NCI-H526 treated with DMSO at 0.1 percent for 48 hours (cell line): ENCODE results near the gene TOPORS.
"Not testable (repeated sequence)": the region's sequence is repeated elsewhere in the genome, so short reads cannot be mapped to it uniquely, and the experiment has no call there.

Source experiments
- DNase-seq: peaks from one replicate; lab custom pipeline; 2025; lab: John Stamatoyannopoulos, UW

The TOPORS gene

DNA sequence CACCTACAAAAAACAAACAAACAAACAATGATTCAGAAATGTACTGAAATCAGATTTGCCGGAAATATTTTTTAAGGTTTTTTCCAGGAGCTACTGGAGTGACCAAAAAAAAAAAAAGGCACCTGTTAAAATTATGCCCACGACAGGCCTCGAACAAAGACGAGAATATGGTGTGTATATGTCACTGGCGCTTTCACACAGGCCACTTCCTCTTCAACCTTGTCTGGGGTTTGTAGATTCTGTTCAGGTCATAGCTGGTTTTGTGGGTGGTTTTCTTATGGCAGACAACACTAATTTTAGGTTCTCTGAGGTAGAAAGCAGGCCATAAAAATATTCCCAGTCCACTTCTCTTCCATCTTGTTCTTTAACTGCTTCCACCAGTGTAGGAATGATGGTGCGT lies 13.6 kb upstream of the TOPORS start:
- DNase-seq, result no peak

DNA sequence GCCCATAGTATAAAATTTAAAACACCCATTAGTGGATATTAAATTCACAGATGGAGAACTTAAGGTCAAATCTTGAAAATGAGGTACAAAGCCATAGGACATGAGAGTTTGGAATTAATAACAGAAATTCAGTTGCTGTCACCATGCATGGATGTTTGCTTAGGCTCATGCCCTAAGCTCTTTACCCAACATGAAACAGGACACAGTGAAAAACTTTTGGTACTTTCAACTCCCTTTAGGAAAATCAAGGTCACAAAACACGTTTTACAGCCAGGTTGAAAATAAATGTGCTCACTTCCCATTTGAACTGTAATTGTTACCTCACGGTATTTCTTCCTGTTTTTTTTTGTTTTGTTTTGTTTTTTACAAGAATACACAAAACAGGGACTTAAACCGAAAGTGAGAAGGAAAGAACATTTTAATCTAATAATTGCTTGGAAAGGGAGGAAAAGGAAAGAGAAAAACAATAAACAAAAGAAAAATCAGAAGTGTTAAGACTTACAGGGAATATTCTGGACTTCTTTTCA lies 6.1 kb upstream of the TOPORS start:
- DNase-seq, result no peak

DNA sequence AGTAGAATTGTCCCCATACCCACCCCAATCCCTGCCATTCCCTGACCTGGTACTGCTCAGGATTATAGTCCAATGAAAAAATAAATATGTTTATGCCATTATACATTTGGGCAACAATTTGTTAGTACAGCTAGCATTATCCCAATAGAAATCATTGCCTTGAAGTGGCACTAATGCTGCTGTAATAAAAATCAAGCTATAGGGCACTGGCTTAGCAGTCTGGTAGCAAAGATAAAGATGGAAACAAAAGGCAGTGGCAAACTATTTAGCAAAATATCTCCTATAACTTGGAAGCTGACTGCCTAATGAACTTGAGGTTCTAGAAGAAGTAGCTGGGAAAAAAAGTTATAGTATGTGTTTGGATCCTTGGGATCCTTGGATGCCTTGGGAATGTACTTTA lies 2.2 kb upstream of the TOPORS start:
- DNase-seq, result no peak

- no peak for DNase-seq
These were observed 1.7 kb upstream of the TOPORS start for GRCh38 chr9:32554107-32554506.

GRCh38 chr9:32551276-32552051 lies 922 bp downstream of the TOPORS start:
- DNase-seq, result peak; percentile 29

DNA sequence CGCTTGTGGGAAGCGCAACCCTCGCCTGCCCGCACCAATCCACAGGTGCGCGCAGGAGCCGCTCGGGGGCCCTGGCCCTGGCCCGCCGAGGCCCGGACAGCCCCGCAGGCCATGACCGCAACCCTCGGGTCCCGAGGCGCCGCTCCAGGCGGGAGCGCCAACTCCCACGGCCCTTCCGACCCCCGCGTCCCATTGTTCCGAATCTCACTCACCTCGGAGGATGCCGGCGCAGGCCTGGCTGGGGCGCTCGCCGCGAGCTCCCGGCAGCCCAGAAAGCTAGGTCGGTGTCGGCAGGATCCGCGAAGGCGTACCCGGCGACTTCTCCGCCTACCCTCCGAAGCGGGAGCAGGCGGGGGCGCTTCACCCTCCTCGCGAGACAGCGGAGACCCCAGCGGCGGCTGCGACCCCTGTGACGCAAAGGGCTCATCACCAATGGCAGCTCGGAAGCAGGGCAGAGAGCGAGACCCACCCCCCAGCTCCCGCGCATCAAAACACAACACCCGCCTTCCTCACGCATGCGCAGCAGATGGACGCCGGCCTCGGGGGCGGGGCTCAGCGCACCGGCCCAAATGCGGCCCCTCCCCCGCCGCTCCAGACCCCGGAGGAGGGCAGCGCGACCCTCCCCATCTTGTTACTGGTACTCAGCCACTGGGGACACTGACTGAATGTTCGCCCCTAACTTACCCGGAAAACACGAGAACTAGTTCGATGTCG lies 1.7 kb downstream of the TOPORS start:
- peak; percentile 88 for DNase-seq

DNA sequence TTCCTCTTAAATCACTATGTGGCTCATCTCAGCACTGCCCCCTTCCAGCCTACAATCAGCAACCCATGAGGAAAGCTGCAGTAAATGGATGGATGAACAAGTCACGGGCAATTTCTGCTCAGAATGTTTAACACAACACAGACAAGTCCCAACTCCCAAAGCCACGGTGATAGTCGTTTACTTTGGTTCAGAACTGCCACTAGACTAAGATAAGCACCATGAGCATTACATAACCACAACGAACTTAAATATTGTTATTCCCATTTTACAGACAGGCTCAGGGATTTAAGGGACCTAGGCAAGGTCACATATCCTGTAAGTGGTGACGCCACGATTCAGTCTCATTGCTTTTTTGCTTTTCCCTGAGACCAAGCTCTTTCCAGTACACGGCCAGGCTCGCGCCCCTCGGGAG lies 2.2 kb downstream of the TOPORS start:
- no peak for DNase-seq

GRCh38 chr9:32548213-32548612 lies 4.2 kb downstream of the TOPORS start:
- not testable (repeated sequence) for DNase-seq

DNA sequence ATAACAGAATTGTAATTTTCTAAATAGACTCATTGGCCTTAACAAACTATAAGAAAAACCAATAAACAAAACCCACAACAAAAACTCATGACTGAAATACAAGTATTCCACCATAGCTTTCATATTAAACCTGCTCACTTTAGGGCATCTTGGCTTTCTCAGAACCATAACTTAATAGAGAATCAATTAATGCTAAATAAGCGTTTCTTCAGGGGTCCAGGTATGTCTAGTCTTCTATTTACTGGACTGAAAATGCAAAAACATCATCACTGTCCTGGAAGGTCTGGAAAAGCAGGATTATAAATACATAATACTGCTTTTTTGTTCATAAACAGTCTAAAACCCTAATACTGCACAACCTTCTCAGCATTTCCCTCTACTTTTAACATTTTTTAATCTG lies 6.5 kb downstream of the TOPORS start:
- DNase-seq, result no peak

GRCh38 chr9:32543047-32543446 lies 9.3 kb downstream of the TOPORS start:
- DNase-seq, result no peak

DNA sequence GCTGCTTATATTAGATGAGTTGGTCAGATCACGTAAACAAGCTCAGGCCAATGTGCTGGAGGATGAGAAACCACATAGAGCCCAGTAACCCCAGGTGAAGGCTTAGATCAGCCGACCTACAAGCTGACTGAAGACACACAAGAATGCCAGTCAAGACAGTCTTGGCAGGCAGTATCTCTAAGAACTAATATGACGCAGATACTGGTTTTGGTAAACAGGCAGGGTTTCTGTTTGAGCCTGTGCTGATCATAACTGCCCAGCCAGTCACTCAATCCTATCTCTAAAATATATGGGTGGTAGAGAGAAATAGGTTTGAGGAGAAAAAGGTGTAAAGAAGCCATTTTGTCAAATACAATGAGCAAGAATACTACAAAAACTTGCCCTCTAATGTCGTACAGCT lies 18.6 kb downstream of the TOPORS start:
- DNase-seq, result no peak

- DNase-seq, result no peak
These were observed 19.1 kb downstream of the TOPORS start for GRCh38 chr9:32533336-32533735.

DNA sequence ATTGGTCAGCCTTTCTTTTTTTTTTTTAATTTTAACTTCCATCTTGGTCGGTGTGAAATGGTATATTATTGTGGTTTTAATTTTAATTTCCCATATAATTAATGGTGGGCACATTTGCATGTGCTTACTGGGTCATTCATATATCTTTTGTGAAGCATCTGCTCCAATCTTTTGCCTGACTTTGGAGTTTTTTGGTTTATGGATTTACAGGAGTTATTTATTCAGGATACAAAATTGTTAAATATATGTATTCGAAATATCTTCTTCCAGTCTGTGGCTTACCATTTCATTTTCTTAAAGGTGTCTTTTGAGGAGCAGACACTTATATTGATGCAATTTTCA lies 25.7 kb downstream of the TOPORS start:
- DNase-seq, result no peak

GRCh38 chr9:32526041-32526706 lies 26.2 kb downstream of the TOPORS start, which contains the start of gene RIGI:
Gene RIGI (minus strand): TSS chr9:32526196. CDS start chr9:32526166, 30 bp downstream.
- peak; percentile 97 for DNase-seq

DNA sequence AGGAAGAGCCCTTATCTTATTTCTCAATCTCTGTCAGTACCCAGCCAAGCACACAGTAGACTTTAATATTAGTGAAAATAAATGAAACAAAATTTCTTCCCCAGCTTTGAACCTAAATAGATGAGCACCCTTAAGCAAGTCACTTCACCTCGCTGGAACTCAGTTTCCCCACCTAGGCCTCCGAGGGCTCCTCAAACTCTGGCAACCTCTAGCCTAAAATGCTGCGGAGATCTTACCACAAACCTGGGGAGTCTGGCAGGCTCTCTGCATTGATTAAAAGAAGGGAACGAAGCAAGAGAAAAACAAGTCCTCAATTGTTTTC lies 26.7 kb downstream of the TOPORS start:
- no peak for DNase-seq

- peak; percentile 82 for DNase-seq
These were observed 27.3 kb downstream of the TOPORS start for GRCh38 chr9:32524892-32525708.

DNA sequence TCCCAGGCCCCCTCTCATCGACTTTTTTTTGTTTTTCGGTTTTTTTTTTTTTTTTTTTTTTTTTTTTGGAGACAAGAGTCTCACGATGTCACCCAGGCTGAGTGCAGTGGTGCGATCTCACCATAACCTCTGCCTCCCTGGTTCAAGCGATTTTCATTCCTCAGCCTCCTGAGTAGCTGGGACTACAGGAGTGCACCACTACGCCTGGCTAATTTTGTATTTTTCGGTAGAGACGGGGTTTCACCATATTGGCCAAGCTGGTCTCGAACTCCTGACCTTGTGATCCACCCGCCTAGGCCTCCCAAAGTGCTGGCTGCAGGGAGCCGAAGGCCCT lies 27.9 kb downstream of the TOPORS start:
- not testable (repeated sequence) for DNase-seq

DNA sequence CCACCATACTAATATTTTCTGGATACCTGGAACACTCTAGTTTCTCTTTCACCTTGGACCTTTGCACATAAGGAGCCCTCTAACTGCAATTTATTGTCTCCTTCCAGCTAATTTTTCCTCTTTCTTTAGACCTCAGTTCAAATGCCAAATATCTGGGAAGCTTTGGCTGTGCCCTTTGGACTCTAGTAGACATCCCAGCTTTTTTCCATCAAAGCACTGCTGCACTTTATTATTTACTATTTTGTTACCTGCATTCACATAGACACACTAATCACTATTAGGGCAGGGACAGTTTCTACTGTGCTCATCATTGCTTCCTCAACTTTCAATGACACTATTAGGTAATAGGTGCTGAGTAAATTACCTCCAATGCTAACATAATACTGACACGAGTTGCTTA lies 28.5 kb downstream of the TOPORS start:
- no peak for DNase-seq

DNA sequence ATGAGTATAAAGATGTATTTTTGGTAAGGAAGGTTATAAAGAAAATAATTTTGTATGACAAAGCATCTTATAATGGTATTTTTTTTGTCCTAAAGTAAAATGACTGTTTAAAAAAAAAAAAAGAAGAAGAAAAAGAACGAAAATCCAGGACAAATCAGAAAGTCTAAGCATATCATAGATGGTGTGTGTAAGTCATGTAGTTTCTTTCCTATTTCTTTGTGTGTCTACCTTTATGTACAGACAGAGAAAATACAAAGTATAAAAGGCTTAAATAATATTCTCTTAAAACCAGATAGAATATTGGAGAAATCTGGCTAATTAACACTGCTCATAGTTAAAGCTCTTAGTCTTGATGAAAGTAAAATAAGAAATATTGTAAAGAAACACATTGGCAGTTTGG lies 34.1 kb downstream of the TOPORS start:
- no peak for DNase-seq

DNA sequence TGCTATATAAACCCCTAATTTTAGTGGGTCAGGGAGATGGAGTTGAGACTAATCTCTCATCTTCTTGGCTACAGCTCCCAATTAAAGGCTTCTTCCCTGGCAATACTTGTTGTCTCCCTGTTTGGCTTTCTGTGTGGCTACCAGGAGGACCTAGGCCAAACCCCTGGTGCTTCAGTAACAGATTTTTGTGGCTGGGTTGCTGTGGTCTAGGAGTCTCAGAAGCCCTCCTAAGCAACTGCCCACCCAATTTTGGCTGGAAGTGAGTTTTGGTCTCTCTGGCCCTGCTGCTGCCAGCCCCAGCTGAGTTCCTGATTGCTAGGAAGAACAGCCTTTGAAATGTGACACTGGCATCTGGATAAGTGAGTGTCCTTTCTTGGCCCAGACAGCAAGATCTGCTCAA lies 36.1 kb downstream of the TOPORS start:
- DNase-seq, result no peak

DNA sequence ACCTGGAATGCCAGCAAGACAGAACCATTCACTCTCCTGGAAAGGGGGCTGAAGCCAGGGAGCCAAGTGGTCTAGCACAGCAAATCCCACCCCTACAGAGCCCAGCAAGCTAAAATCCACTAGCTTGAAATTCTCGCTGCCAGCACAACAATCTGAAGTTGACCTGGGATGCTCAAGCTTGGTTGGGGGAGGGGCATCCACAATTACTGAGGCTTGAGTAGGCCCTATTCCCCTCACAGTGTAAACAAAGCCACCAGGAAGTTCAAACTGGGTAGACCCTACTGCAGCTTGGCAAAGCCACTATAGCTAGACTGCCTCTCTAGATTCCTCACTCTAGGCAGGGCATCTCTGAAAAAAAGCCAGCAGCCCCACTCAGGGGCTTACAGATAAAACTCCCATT lies 43.7 kb downstream of the TOPORS start:
- no peak for DNase-seq

GRCh38 chr9:32503008-32503407 lies 49.4 kb downstream of the TOPORS start:
- peak; percentile 95 for DNase-seq
